Activated CD8-positive, alpha-beta memory T cell treated with anti-CD3 and anti-CD28 coated beads for 1 hour (primary cell): ENCODE results near the gene CCP110.

ENCODE experiments used
- DNase-seq, 2 donors: peaks; one replicate each; pipeline ENCODE4 v3.0.0-alpha.2; 2020; ENCODE audit warnings: low read depth in 1 of 2; ENCODE audit errors: extremely low read depth in 1 of 2

Gene CCP110

GRCh38 chr16:19548144-19548543 is 24.4 kb downstream of the CCP110 start:
- no peak for DNase-seq

DNA sequence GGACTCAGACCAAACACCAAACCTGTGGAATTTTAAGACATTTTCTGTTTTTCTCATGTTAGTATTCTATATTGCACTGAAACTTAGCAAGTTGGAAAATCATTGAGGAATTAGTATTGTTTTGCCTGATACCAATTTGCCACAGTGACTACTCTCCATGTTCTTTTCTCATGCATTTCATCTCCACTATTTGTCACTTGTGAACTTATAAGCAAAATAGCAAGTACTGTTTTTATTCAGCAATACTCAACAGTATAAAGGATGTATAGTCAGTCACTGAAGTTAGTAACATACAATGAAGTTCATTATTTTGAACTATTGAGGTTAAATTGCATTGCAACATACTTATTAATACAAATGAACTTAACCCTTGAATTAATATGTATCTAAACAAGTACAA is 25.9 kb downstream of the CCP110 start:
- no peak for DNase-seq

- DNase-seq = peak; percentile 94 to 97
These were observed 31.6 kb downstream of the CCP110 start, which contains the start of gene VPS35L for GRCh38 chr16:19555186-19555937. VPS35L (plus strand) TSS chr16:19555703; CDS start chr16:19555730, 27 bp downstream.

DNA sequence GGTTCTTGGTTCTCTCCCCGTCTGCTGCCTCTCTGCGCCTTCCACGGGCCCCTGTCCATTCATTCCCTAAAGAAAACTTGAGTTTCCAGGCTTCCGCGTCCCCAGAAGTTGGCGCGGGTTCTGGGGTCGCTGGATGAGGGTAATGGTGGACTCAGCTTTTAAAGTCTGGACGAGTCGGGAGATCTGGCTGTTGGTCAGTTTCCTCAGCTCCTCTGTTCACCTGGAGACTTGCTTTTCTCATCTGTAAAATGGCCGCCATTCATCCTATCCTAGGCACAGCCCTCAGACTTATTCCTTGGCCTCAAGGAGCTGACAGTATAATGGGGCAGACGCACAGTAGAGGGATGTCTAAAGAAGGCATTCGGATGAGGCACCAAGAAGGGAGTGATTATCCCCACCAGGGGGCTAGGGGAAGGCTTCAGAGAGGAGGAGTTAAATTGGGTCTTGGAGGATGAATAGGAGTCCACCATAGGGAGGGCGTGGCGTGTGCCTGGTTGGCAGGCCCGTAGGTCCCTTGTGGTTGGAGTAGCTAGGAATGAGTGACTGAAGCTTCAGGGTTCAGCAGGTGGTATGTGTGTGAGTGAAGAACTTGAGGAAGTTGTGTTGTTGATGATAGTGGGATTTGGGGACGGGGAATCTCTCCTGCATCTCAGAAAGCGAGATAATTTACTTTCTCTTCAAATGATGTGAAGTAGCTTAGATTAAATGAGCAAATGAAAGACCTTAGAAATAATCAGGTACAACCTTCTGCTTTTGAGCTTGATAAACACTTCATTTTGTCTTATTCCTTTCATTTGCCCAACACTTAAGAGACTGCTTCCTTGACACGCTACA is 32.4 kb downstream of the CCP110 start:
- no peak for DNase-seq

GRCh38 chr16:19559242-19559910 is 35.6 kb downstream of the CCP110 start:
- DNase-seq = no peak

DNA sequence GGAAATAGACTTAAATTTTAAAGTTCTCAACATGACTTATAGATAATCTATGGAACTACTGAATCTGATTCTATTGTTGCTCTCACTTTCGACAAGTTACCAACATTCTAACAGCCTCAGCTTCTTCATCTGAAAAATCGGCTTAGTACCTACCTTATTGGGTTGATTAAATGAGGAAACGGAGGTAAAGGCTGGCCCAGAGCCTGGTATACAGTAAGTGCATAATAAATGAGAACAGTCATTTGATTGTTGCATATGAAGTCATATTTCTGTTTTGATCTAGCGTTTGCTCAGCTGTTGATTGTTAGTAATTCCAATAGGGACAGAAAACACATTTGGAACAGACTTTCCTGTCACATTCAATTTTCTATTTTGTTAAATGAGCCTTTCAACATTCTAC is 36.3 kb downstream of the CCP110 start:
- no peak for DNase-seq

- no peak for DNase-seq
These were observed 39.6 kb downstream of the CCP110 start for GRCh38 chr16:19563377-19563776.

DNA sequence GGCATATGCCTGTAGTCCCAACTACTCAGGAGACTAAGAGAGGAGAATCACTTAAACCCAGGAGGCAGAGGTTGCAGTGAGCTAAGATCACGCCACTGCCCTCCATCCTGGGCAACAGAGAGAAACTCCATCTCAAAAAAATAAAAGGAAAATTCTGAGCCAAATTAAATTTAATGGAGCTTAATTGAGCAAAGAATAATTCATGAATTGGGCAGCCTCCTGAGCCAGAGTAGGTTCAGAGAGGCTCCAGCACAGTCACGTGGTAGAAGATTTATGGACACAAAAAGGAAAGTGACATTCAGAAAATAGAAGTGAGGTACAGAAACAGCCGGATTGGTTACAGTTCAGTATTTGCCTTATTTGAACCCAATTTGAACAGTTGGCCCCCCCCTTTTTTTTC is 42.6 kb downstream of the CCP110 start:
- DNase-seq = no peak

- DNase-seq = no peak
These were observed 43.8 kb downstream of the CCP110 start for GRCh38 chr16:19567560-19567959.

- no peak for DNase-seq
These were observed 50.3 kb downstream of the CCP110 start for GRCh38 chr16:19573997-19574396.

- no peak for DNase-seq
These were observed 50.9 kb downstream of the CCP110 start for GRCh38 chr16:19574615-19575014.

- DNase-seq = no peak
These were observed 54.7 kb downstream of the CCP110 start for GRCh38 chr16:19578378-19578971.

DNA sequence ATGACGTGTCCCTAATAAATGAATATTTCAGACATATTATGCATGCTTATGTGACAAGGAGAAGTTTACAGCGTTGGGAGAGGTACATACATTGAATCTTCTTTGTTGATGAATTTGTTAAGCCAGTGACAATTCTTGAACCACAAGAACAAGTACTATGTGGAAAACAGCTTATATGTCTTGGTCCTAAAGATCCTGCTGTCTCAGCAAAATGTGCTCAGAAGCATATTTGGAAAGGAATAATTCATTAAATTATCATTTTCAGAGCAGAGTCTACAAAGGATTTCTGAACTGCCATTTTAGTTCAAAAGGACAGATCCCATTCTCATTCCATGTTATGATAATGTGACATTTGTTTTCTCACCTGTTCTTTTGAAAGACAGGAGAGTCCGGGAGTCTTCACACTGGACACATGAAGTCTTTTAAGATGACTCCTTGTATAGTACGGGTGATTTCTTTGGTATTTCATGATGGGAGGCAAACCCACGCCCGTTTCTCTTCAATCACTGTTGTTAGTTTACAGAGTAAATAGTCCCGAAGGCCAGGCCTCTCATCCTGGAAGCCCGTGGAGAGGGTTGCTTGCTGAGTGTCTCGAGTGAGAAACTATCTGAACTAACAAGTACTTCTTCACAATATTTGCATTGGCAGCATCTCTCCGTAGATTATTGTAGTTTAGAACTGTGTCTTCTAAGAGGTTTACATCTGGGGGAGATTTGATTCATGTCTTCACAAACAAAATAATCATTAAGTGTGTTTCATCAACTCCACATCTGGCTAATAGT is 58.5 kb downstream of the CCP110 start:
- no peak for DNase-seq

GRCh38 chr16:19583665-19584300 is 60.0 kb downstream of the CCP110 start:
- DNase-seq = no peak

DNA sequence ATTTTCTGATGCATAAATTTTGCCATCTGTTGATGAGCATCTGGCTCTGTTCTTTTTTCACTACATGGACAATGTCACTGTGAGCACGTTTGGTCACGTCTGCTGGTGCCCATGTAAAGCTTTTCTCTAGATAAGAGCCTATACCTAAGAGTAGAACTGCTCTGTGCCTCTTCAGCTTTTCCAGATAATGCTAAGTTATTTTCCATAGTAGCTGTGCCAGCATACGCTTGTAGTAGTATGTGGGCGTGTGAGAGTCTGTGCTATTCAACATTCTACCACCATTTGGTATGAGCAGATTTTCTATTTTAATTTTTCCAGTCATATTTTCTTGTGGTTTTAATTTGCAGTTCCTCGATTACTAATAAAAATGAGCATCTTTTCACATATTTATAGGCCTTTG is 64.9 kb downstream of the CCP110 start:
- DNase-seq = no peak

DNA sequence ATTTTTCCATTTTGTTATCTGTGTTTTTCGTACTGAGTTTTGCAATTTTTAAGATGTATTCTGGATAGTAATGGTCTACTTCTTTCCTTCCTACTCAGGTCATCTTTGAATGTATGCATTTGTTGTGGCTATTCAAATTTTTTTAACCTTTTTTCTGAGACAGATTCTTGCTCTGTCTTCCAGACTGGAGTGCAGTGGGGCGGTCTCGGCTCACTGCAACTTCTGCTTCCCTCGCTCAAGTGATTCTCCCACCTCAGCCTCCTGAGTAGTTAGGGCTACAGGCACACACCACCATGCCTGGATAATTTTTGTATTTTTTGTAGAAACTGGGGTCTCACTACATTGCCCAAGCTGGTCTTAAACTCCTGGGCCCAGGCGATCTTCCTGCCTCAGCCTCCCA is 65.4 kb downstream of the CCP110 start:
- DNase-seq = no peak

DNA sequence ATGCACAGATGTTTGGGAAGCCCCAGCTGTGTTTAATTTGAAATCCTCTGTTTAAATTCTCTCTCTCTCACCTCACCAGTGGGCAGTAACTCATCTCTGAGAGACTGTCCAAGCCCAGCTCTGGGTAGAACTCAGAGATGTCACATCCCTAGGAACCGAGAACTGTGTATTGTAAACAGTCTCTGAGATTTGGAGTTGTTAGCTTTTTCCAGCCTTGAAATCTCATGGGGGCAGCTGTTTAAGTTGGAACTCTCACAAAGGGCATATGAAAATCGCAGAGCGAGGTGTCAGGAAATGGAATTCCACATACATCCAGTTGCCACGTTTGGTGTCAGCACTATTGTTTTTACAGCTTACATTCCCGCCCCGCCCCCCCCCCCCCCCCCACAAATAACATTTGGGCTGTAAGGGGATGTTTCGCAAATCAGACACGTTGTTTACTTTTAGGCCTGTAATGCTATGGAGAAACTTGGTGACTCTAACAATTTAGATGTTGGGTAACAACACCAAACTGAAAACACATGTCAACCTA is 66.1 kb downstream of the CCP110 start:
- DNase-seq = no peak

GRCh38 chr16:19595043-19595767 is 71.5 kb downstream of the CCP110 start:
- DNase-seq = no peak
